Endothelial cell of umbilical vein (primary cell): ENCODE results near the gene LRRC14B. TPM values are rescaled to one million over a fixed set of nuclear protein-coding genes. Genes with fewer than 3 reads are reported as not detected.

Source experiments
- BruUV-seq: library from RNA; stranded (reverse); fragments of 400-500 nt; replicated peaks from 2 replicates; lab custom pipeline; 2021; lab: Mats Ljungman, UMichigan
- CTCF ChIA-PET: fragments of 300-600, 350-600 bp; sonication (Branson Sonifier 250); formaldehyde crosslinking; loops from one replicate; lab custom pipeline; 2021; ENCODE audit warnings: antibody characterized with exemption, inconsistent platforms; lab: Charles Lee
- POLR2A ChIA-PET: fragments of 300-600, 350-600 bp; sonication (Branson Sonifier 250); formaldehyde crosslinking; loops from one replicate; lab custom pipeline; 2021; ENCODE audit warnings: antibody characterized with exemption, inconsistent platforms; lab: Charles Lee
- DNase-seq: peaks from one replicate; pipeline ENCODE4 v3.0.0-alpha.2; 2011; ENCODE audit warnings: low read depth, low spot score
- FAIRE-seq: peaks from 2 replicates; lab custom pipeline; 2011; peaks lifted over from hg19 to GRCh38; lab: Jason Lieb, UNC
- H2AFZ ChIP-seq: 2 replicates; pipeline ENCODE4 v1.6.0; 2012; ENCODE audit warnings: low read depth, low read length, control low read depth, inconsistent platforms
- H3K27ac ChIP-seq: 2 replicates; pipeline ENCODE4 v1.5.1; 2011; ENCODE audit warnings: low read depth, mild to moderate bottlenecking, control low read depth, low read length, moderate library complexity; ENCODE audit not compliant: insufficient read depth
- H3K27me3 ChIP-seq, 2 experiments: 2 replicates each; pipeline versions ENCODE4 v1.6.0 to v1.6.1; 2011; ENCODE audit warnings: low read length in 2 of 2, mixed read lengths in 1 of 2; ENCODE audit not compliant: control insufficient read depth in 2 of 2, insufficient read depth in 2 of 2
- H3K36me3 ChIP-seq, 2 experiments: 2 replicates in 1 of 2; 3 replicates in 1 of 2; pipeline ENCODE4 v1.5.1; 2011; ENCODE audit warnings: low read length in 2 of 2, mild to moderate bottlenecking in 1 of 2, moderate library complexity in 1 of 2; ENCODE audit not compliant: control insufficient read depth in 2 of 2, insufficient read depth in 2 of 2; ENCODE audit errors: extremely low read depth in 1 of 2
- H3K4me1 ChIP-seq: 3 replicates; pipeline ENCODE4 v1.5.1; 2011; ENCODE audit warnings: mild to moderate bottlenecking, low read length; ENCODE audit not compliant: control insufficient read depth, insufficient read depth; ENCODE audit errors: extremely low read depth
- H3K4me2 ChIP-seq: 2 replicates; pipeline ENCODE4 v1.6.1; 2011; ENCODE audit warnings: low read length, control low read depth, mixed read lengths; ENCODE audit not compliant: insufficient read depth
- H3K4me3 ChIP-seq, 3 experiments: fragments of 200-600 bp in 1 of 3; sonication (generic), shearing (Covaris generic) in 1 of 3; replicated peaks in 1 of 3; 2 replicates each; pipeline ENCODE4 v1.5.1; 2011 to 2016; ENCODE audit warnings: control low read depth in 3 of 3, low read length in 3 of 3, mild to moderate bottlenecking in 2 of 3, inconsistent platforms in 1 of 3, low read depth in 1 of 3, moderate library complexity in 1 of 3; ENCODE audit not compliant: insufficient read depth in 1 of 3
- H3K79me2 ChIP-seq: 2 replicates; pipeline ENCODE4 v1.6.0; 2012; ENCODE audit warnings: low read length, inconsistent platforms; ENCODE audit not compliant: control insufficient read depth, insufficient read depth
- H3K9ac ChIP-seq: replicated peaks from 2 replicates; pipeline ENCODE3; 2011; ENCODE audit warnings: low read length, control low read depth; ENCODE audit not compliant: insufficient read depth; ENCODE audit errors: extremely low read depth
- H3K9me1 ChIP-seq: replicated peaks from 3 replicates; pipeline ENCODE4 v1.6.0; 2011; ENCODE audit warnings: mild to moderate bottlenecking, low read length; ENCODE audit not compliant: control insufficient read depth, insufficient read depth; ENCODE audit errors: extremely low read depth
- H3K9me3 ChIP-seq: replicated peaks from 2 replicates; pipeline ENCODE4 v1.5.1; 2012; ENCODE audit warnings: low read length, inconsistent platforms; ENCODE audit not compliant: control insufficient read depth, insufficient read depth
- H4K20me1 ChIP-seq: replicated peaks from 2 replicates; pipeline ENCODE3; 2011; ENCODE audit warnings: mild to moderate bottlenecking, low read length; ENCODE audit not compliant: control insufficient read depth, insufficient read depth; ENCODE audit errors: extremely low read depth
- CTCF ChIP-seq, 2 donors: IDR thresholded peaks; 1 replicate in 1 of 2; 2 replicates in 1 of 2; pipeline ENCODE4 v1.5.1; 2011; ENCODE audit warnings: low read length in 2 of 2, mild to moderate bottlenecking in 2 of 2, moderate library complexity in 2 of 2, control low read depth in 1 of 2, inconsistent platforms in 1 of 2, low read depth in 1 of 2; ENCODE audit not compliant: insufficient read depth in 1 of 2; ENCODE audit errors: extremely low read depth in 1 of 2
- EZH2 ChIP-seq: IDR thresholded peaks from 2 replicates; pipeline ENCODE4 v1.6.1; 2012; ENCODE audit warnings: borderline replicate concordance, low read depth, mild to moderate bottlenecking, moderate library complexity, low read length, inconsistent platforms; ENCODE audit not compliant: severe bottlenecking
- FOS ChIP-seq: IDR thresholded peaks from 2 replicates; pipeline ENCODE4 v1.6.1; 2011; ENCODE audit warnings: mild to moderate bottlenecking, low read length, moderate library complexity, borderline replicate concordance; ENCODE audit not compliant: insufficient read depth
- GATA2 ChIP-seq: IDR thresholded peaks from 2 replicates; pipeline ENCODE4 v1.7.0; 2011; ENCODE audit warnings: low read depth, mild to moderate bottlenecking, moderate library complexity, mixed read lengths, low read length; ENCODE audit not compliant: insufficient read length, insufficient read depth
- JUN ChIP-seq: IDR thresholded peaks from 2 replicates; pipeline ENCODE4 v1.6.1; 2011; ENCODE audit warnings: borderline replicate concordance, low read depth; ENCODE audit not compliant: insufficient read length, insufficient read depth
- MYC ChIP-seq: IDR thresholded peaks from one replicate; pipeline ENCODE4 v1.6.1; 2011; ENCODE audit warnings: mild to moderate bottlenecking, low read depth, low read length
- POLR2A ChIP-seq: IDR thresholded peaks from 2 replicates; pipeline ENCODE4 v1.6.1; 2012; ENCODE audit warnings: low read depth, mild to moderate bottlenecking, control low read depth, low read length
- POLR2AphosphoS5 ChIP-seq: IDR thresholded peaks from 2 replicates; pipeline ENCODE4 v1.6.1; 2012; ENCODE audit warnings: low read depth, mild to moderate bottlenecking, control low read depth, low read length, moderate library complexity; ENCODE audit not compliant: insufficient read depth
- dilution Hi-C: fragments of 300-500 bp; cut with MboI; formaldehyde crosslinking; loops from one replicate; pipeline ENCODE4 v1.15.0; 2019; ENCODE audit warnings: low sequenced_read_pairs; ENCODE audit not compliant: extremely low pct_ligation_motif_present
- intact Hi-C: fragments of 100-400 bp; cut with micrococcal nuclease; formaldehyde crosslinking; loops from one replicate; pipeline ENCODE4 v1.10.0; 2022
- polyA plus RNA-seq, 4 experiments: library from polyadenylated mRNA; depleted of rRNA in 3 of 4; stranded (reverse) in 3 of 4; unstranded in 1 of 4; fragments of >200 nt; gene quantifications; 2 replicates each; pipeline versions ENCODE4 v1.2.1 to v1.2.3, GENCODE V29; 2011 to 2012; ENCODE audit warnings: missing spikeins in 1 of 4
- total RNA-seq: library from RNA; stranded (reverse); gene quantifications from 2 replicates; pipeline ENCODE4 v1.2.3, GENCODE V29; 2021
- TF ChIP-seq, protein P1 (sequence below): IDR thresholded peaks from 2 replicates; pipeline ENCODE4 v1.6.1; 2011; ENCODE audit not compliant: insufficient read depth, insufficient read length

The LRRC14B gene
- total and polyA plus RNA-seq, 2 donors (not counting 3 experiments of a cell fraction or from before 2014, with no cell fraction given) = not detected

DNA sequence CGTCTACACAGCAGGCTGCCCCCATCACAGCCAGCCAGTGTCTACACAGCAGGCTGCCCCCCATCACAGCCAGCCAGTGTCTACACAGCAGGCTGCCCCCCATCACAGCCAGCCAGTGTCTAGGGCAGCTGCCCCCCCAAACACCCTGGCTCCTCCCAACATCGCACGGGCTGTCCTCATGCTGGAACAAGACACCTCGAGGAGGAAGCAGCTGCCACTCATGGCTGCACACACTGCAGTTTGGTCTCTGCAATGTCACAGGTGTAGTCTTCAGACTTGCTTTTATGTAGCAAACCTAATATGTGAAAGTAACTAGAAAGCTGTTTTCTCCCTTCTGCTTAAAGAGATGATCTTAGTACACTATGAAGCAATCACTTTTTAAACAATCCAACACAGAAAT lies 9.7 kb downstream of the LRRC14B start:
- H3K9me3 ChIP-seq = no peaks in the 10 kb centered on the region
- FAIRE-seq = no peak
- ChIA-PET CTCF (no interaction called here), POLR2A (no interaction called here)
- H3K79me2 ChIP-seq = no peaks in the 10 kb centered on the region
- intact Hi-C loops (no loop called here), dilution Hi-C loops (no loop called here)
- DNase-seq = no peak
- H3K9me1 ChIP-seq = no peaks in the 10 kb centered on the region
- H3K4me1 ChIP-seq = no peaks in the 10 kb centered on the region
- H3K27ac ChIP-seq = no peak overlapping the region
- BruUV-seq = no TSS peak
- TF ChIP-seq JUN = no peak
- no peak for TF ChIP-seq POLR2A
- TF ChIP-seq MYC = no peak
- peaks cover 5 to 17% of the 10 kb centered on the region in 2 experiments for H3K36me3 ChIP-seq
- no peak overlapping the region for H3K9ac ChIP-seq
- no peak overlapping the region for H3K4me3 ChIP-seq
- no peaks in the 10 kb centered on the region for H4K20me1 ChIP-seq
- no peak overlapping the region for H2AFZ ChIP-seq
- no peaks in the 10 kb centered on the region for H3K27me3 ChIP-seq
- H3K4me2 ChIP-seq = no peak overlapping the region

GRCh38 chr5:201672-202071 lies 10.4 kb downstream of the LRRC14B start:
- Histone ChIP-seq H3K4me3 (no peak overlapping the region), H3K4me2 (no peak overlapping the region), H3K79me2 (no peaks in the 10 kb centered on the region), H3K9ac (no peak overlapping the region), H3K27ac (no peak overlapping the region), H3K9me3 (no peaks in the 10 kb centered on the region), H3K9me1 (no peaks in the 10 kb centered on the region), H3K27me3 (no peaks in the 10 kb centered on the region), H4K20me1 (no peaks in the 10 kb centered on the region), H3K36me3 (peaks cover 5 to 17% of the 10 kb centered on the region in 2 experiments), H3K4me1 (no peaks in the 10 kb centered on the region), H2AFZ (no peak overlapping the region)
- TF ChIP-seq CTCF (IDR thresholded peaks at IDR 0.05; ENCODE audit: extremely low read depth in 1 of 2, insufficient read depth in 1 of 2, low read depth in 1 of 2, low read length in 2 of 2) = no peak
- TF ChIP-seq GATA2 = no peak
- TF ChIP-seq JUN = no peak
- TF ChIP-seq POLR2A = no peak
- no peak for TF ChIP-seq POLR2AphosphoS5
- no peak for TF ChIP-seq MYC
- TF ChIP-seq, protein P1, sequence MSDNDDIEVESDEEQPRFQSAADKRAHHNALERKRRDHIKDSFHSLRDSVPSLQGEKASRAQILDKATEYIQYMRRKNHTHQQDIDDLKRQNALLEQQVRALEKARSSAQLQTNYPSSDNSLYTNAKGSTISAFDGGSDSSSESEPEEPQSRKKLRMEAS = no peak
- no peak for TF ChIP-seq EZH2
- TF ChIP-seq FOS = no peak
- FAIRE-seq (no peak), DNase-seq (no peak)
- POLR2A ChIA-PET = no interaction called here
- intact Hi-C loops (no loop called here), dilution Hi-C loops (no loop called here)
- CTCF ChIA-PET = interaction anchor here (0.7 kb wide), 1 partner anchor 13 kb away, joined by 3 read pairs; no protein-coding TSS in a partner anchor
- no TSS peak for BruUV-seq
